IMR-90 (cell line): ENCODE measurements around the gene OAS1. TPM values are rescaled to one million over a fixed set of nuclear protein-coding genes. Genes with fewer than 3 reads are reported as not detected.

Experiments used
- ATAC-seq: fragments of 200-7000 bp; cut with Tn5 transposase; 2 replicates; pipeline ENCODE4 v1.9.1; 2020; ENCODE audit warnings: low read depth, mild to moderate bottlenecking, moderate library complexity
- BruUV-seq: library from RNA; stranded (reverse); fragments of 400-500 nt; replicated peaks from 2 replicates; lab custom pipeline; 2021; lab: Mats Ljungman, UMichigan
- CTCF ChIA-PET: fragments of 300-600 bp; formaldehyde crosslinking; extraction: SDS; loops from one replicate; lab custom pipeline; 2021; ENCODE audit warnings: antibody characterized with exemption; lab: Yijun Ruan, JAX
- POLR2A ChIA-PET: fragments of 300-600 bp; sonication (Branson Sonifier 250); formaldehyde crosslinking; loops from one replicate; lab custom pipeline; 2022; ENCODE audit warnings: antibody characterized with exemption; ENCODE audit not compliant: unreplicated experiment; lab: Charles Lee
- DNase-seq: peaks from one replicate; pipeline ENCODE4 v3.0.0; 2013
- H2AFZ ChIP-seq: replicated peaks from 2 replicates; pipeline ENCODE3; 2013; ENCODE audit warnings: low read length, mild to moderate bottlenecking; ENCODE audit not compliant: poor library complexity
- H2AK5ac ChIP-seq: 2 replicates; pipeline ENCODE4 v1.6.1; 2013; ENCODE audit warnings: low read depth, low read length, inconsistent platforms
- H2AK9ac ChIP-seq: replicated peaks from 2 replicates; pipeline ENCODE3; 2013; ENCODE audit warnings: mild to moderate bottlenecking, low read depth, low read length, moderate library complexity; ENCODE audit not compliant: poor library complexity
- H2BK120ac ChIP-seq: 2 replicates; pipeline ENCODE4 v1.6.1; 2013; ENCODE audit warnings: low read depth, low read length, inconsistent platforms
- H2BK15ac ChIP-seq: 3 replicates; pipeline ENCODE4 v1.6.1; 2013; ENCODE audit warnings: low read depth, low read length, inconsistent platforms
- H2BK20ac ChIP-seq: 2 replicates; pipeline ENCODE4 v1.6.1; 2013; ENCODE audit warnings: low read depth, mild to moderate bottlenecking, inconsistent platforms, low read length, moderate library complexity
- H2BK5ac ChIP-seq: 2 replicates; pipeline ENCODE4 v1.6.1; 2013; ENCODE audit warnings: mild to moderate bottlenecking, low read depth, low read length, inconsistent platforms; ENCODE audit not compliant: poor library complexity, severe bottlenecking
- H3K14ac ChIP-seq: replicated peaks from 2 replicates; pipeline ENCODE4 v1.6.1; 2013; ENCODE audit warnings: low read depth, low read length, inconsistent platforms
- H3K18ac ChIP-seq: 2 replicates; pipeline ENCODE4 v1.6.1; 2013; ENCODE audit warnings: low read depth, low read length, control low read depth
- H3K23ac ChIP-seq: 2 replicates; pipeline ENCODE4 v1.6.1; 2013; ENCODE audit warnings: low read depth, low read length, inconsistent platforms
- H3K27ac ChIP-seq: 2 replicates; pipeline ENCODE4 v1.5.1; 2013; ENCODE audit warnings: mild to moderate bottlenecking, control low read depth, low read length; ENCODE audit not compliant: insufficient read depth
- H3K27me3 ChIP-seq: 2 replicates; pipeline ENCODE4 v1.6.1; 2013; ENCODE audit warnings: low read length; ENCODE audit not compliant: control insufficient read depth, insufficient read depth
- H3K36me3 ChIP-seq: 2 replicates; pipeline ENCODE4 v1.6.1; 2013; ENCODE audit warnings: low read length, mixed read lengths; ENCODE audit not compliant: control insufficient read depth, insufficient read depth
- H3K4ac ChIP-seq: 2 replicates; pipeline ENCODE4 v1.6.1; 2013; ENCODE audit warnings: low read depth, low read length, inconsistent platforms
- H3K4me1 ChIP-seq: 2 replicates; pipeline ENCODE4 v1.6.1; 2013; ENCODE audit warnings: low read length, mixed read lengths; ENCODE audit not compliant: control insufficient read depth, insufficient read depth
- H3K4me2 ChIP-seq: 2 replicates; pipeline ENCODE4 v1.6.1; 2013; ENCODE audit warnings: low read depth, mild to moderate bottlenecking, control low read depth, low read length, moderate library complexity
- H3K4me3 ChIP-seq: 2 replicates; pipeline ENCODE4 v1.5.1; 2013; ENCODE audit warnings: low read depth, mild to moderate bottlenecking, control low read depth, low read length, moderate library complexity; ENCODE audit not compliant: insufficient read depth
- H3K56ac ChIP-seq: 2 replicates; pipeline ENCODE4 v1.6.1; 2013; ENCODE audit warnings: low read length, inconsistent platforms; ENCODE audit not compliant: insufficient read depth; ENCODE audit errors: extremely low read depth
- H3K79me1 ChIP-seq, 2 experiments: 2 replicates each; pipeline ENCODE4 v1.6.1; 2013; ENCODE audit warnings: low read length in 2 of 2, inconsistent platforms in 1 of 2, low read depth in 1 of 2
- H3K9ac ChIP-seq: 2 replicates; pipeline ENCODE4 v1.6.1; 2013; ENCODE audit warnings: low read depth, low read length, control low read depth
- H3K9me1 ChIP-seq: 2 replicates; pipeline ENCODE4 v1.6.1; 2013; ENCODE audit warnings: low read length, inconsistent platforms; ENCODE audit not compliant: insufficient read depth
- H3K9me3 ChIP-seq: 2 replicates; pipeline ENCODE4 v1.6.1; 2013; ENCODE audit warnings: low read length; ENCODE audit not compliant: control insufficient read depth, insufficient read depth
- H4K20me1 ChIP-seq: 2 replicates; pipeline ENCODE4 v1.6.1; 2013; ENCODE audit warnings: low read length, inconsistent platforms; ENCODE audit not compliant: insufficient read depth
- H4K5ac ChIP-seq: 2 replicates; pipeline ENCODE4 v1.6.1; 2013; ENCODE audit warnings: mild to moderate bottlenecking, low read depth, low read length, control low read depth
- H4K8ac ChIP-seq, 2 experiments: 2 replicates each; pipeline ENCODE4 v1.6.1; 2013; ENCODE audit warnings: low read depth in 2 of 2, low read length in 2 of 2, control low read depth in 1 of 2, inconsistent platforms in 1 of 2
- H4K91ac ChIP-seq: 2 replicates; pipeline ENCODE4 v1.6.1; 2013; ENCODE audit warnings: low read depth, low read length, inconsistent platforms; ENCODE audit not compliant: insufficient read depth
- BHLHE40 ChIP-seq: fragments of 150-350 bp; IDR thresholded peaks from 2 replicates; pipeline ENCODE4 v1.6.1; 2016; ENCODE audit warnings: mild to moderate bottlenecking, low read depth, low read length
- RFX5 ChIP-seq: IDR thresholded peaks from 2 replicates; pipeline ENCODE4 v1.8.0; 2012; ENCODE audit warnings: low read depth, mild to moderate bottlenecking, low read length, moderate library complexity
- WGBS, 2 experiments: methylation state at CpG; one replicate each; pipeline versions ENCODE4 v1.1.5 to v1.1.7; 2013; ENCODE audit warnings: missing lambda C conversion rate in 2 of 2; ENCODE audit not compliant: insufficient read length in 1 of 2; ENCODE audit errors: extremely low coverage in 2 of 2; 5-methylcytosine and 5-hydroxymethylcytosine counted together
- dilution Hi-C: fragments of 300-500 bp; cut with HindIII; formaldehyde crosslinking; loops from one replicate; pipeline ENCODE4 v1.14.3; 2018; ENCODE audit warnings: low sequenced_read_pairs; ENCODE audit not compliant: unreplicated experiment
- in situ Hi-C: fragments of 300-500 bp; cut with MboI; formaldehyde crosslinking; loops from 3 replicates; pipeline ENCODE4 v1.14.3; 2019; ENCODE audit warnings: low sequenced_read_pairs, inconsistent platforms, mixed read lengths
- intact Hi-C: fragments of 100-400 bp; cut with micrococcal nuclease; formaldehyde crosslinking; loops from 2 replicates; pipeline ENCODE4 v1.10.0; 2022
- polyA plus RNA-seq, 3 experiments: library from polyadenylated mRNA; depleted of rRNA; stranded (reverse); fragments of >200 nt; gene quantifications; 2 replicates each; pipeline ENCODE4 v1.2.3, GENCODE V29; 2012; ENCODE audit warnings: low replicate concordance in 1 of 3
- total RNA-seq: library from RNA; depleted of rRNA; stranded (reverse); fragments of >200 nt; gene quantifications from 2 replicates; pipeline ENCODE4 v1.2.3, GENCODE V29; 2012
- TF ChIP-seq, protein P1 (sequence below): fragments of 150-350 bp; IDR thresholded peaks from 2 replicates; pipeline ENCODE4 v1.6.1; 2016; ENCODE audit warnings: low read depth, mild to moderate bottlenecking, low read length, moderate library complexity, borderline replicate concordance

OAS1 gene
- total and polyA plus RNA-seq, 2 of the 4 experiments (the other 2 are of a cell fraction) = not detected

DNA sequence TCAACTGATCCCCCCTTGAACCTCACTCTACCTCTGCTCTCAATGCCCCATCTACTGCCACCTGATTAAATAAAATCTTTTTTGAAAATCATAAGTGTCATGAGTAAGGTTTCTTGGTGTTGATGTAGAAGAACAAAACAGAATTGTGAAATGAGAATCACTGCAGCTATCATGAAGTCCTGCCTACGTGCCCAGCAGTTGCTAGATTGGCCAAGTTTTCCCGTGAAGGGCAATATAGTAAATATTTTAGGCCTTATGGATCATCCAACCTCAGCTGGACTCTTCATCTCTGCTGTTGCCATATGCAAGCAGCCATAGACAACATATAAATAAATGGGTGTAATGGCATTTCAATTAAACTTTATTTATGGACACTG lies 26.4 kb downstream of the OAS1 start:
- no peak overlapping the region for H4K5ac ChIP-seq
- TF ChIP-seq RFX5 = no peak
- TF ChIP-seq, protein P1, sequence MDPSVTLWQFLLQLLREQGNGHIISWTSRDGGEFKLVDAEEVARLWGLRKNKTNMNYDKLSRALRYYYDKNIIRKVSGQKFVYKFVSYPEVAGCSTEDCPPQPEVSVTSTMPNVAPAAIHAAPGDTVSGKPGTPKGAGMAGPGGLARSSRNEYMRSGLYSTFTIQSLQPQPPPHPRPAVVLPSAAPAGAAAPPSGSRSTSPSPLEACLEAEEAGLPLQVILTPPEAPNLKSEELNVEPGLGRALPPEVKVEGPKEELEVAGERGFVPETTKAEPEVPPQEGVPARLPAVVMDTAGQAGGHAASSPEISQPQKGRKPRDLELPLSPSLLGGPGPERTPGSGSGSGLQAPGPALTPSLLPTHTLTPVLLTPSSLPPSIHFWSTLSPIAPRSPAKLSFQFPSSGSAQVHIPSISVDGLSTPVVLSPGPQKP = no peak
- no peak for TF ChIP-seq BHLHE40
- no peak overlapping the region for H2AK9ac ChIP-seq
- H3K14ac ChIP-seq = no peak overlapping the region
- no peaks in the 10 kb centered on the region for H4K20me1 ChIP-seq
- no peak overlapping the region for H2AK5ac ChIP-seq
- H3K9me3 ChIP-seq = no peaks in the 10 kb centered on the region
- no peak overlapping the region for H2BK5ac ChIP-seq
- no peak for DNase-seq
- no peak overlapping the region for H3K23ac ChIP-seq
- no TSS peak for BruUV-seq
- no peak overlapping the region for H3K56ac ChIP-seq
- intact Hi-C loops = no loop called here
- no peak overlapping the region for H3K4me3 ChIP-seq
- dilution Hi-C loops = no loop called here
- no peak overlapping the region for H3K4ac ChIP-seq
- H3K79me1 ChIP-seq = no peaks in the 10 kb centered on the region
- H3K36me3 ChIP-seq = no peaks in the 10 kb centered on the region
- H3K9me1 ChIP-seq = no peaks in the 10 kb centered on the region
- H3K4me1 ChIP-seq = no peaks in the 10 kb centered on the region
- no peak for ATAC-seq
- H2BK20ac ChIP-seq = no peak overlapping the region
- no peaks in the 10 kb centered on the region for H3K27me3 ChIP-seq
- H4K91ac ChIP-seq = no peak overlapping the region
- H2BK120ac ChIP-seq = no peak overlapping the region
- H3K18ac ChIP-seq = no peak overlapping the region
- no peak overlapping the region for H2AFZ ChIP-seq
- in situ Hi-C loops = no loop called here
- POLR2A ChIA-PET = no interaction called here
- H3K27ac ChIP-seq = no peak overlapping the region
- CTCF ChIA-PET = no interaction called here
- 86% methylated on average over 1 of the region's 2 CpGs; no CpG with 5 or more reads in 1 of the 2 experiments for WGBS, 2 experiments
- no peak overlapping the region for H2BK15ac ChIP-seq
- no peak overlapping the region for H3K4me2 ChIP-seq
- H3K9ac ChIP-seq = no peak overlapping the region
- H4K8ac ChIP-seq = no peak overlapping the region
